Endothelial cell of umbilical vein (primary cell): Measurements from ENCODE around the gene RAB31. TPM values are rescaled to one million over a fixed set of nuclear protein-coding genes. Genes with fewer than 3 reads are reported as not detected.

Source experiments
- BruUV-seq: library from RNA; stranded (reverse); fragments of 400-500 nt; replicated peaks from 2 replicates; lab custom pipeline; 2021; lab: Mats Ljungman, UMichigan
- CTCF ChIA-PET: fragments of 300-600, 350-600 bp; sonication (Branson Sonifier 250); formaldehyde crosslinking; loops from one replicate; lab custom pipeline; 2021; ENCODE audit warnings: antibody characterized with exemption, inconsistent platforms; lab: Charles Lee
- POLR2A ChIA-PET: fragments of 300-600, 350-600 bp; sonication (Branson Sonifier 250); formaldehyde crosslinking; loops from one replicate; lab custom pipeline; 2021; ENCODE audit warnings: antibody characterized with exemption, inconsistent platforms; lab: Charles Lee
- DNase-seq: peaks from one replicate; pipeline ENCODE4 v3.0.0-alpha.2; 2011; ENCODE audit warnings: low read depth, low spot score
- FAIRE-seq: peaks from 2 replicates; lab custom pipeline; 2011; peaks lifted over from hg19 to GRCh38; lab: Jason Lieb, UNC
- H2AFZ ChIP-seq: 2 replicates; pipeline ENCODE4 v1.6.0; 2012; ENCODE audit warnings: low read depth, low read length, control low read depth, inconsistent platforms
- H3K27ac ChIP-seq: 2 replicates; pipeline ENCODE4 v1.5.1; 2011; ENCODE audit warnings: low read depth, mild to moderate bottlenecking, control low read depth, low read length, moderate library complexity; ENCODE audit not compliant: insufficient read depth
- H3K27me3 ChIP-seq, 2 experiments: 2 replicates each; pipeline versions ENCODE4 v1.6.0 to v1.6.1; 2011; ENCODE audit warnings: low read length in 2 of 2, mixed read lengths in 1 of 2; ENCODE audit not compliant: control insufficient read depth in 2 of 2, insufficient read depth in 2 of 2
- H3K36me3 ChIP-seq, 2 experiments: 2 replicates in 1 of 2; 3 replicates in 1 of 2; pipeline ENCODE4 v1.5.1; 2011; ENCODE audit warnings: low read length in 2 of 2, mild to moderate bottlenecking in 1 of 2, moderate library complexity in 1 of 2; ENCODE audit not compliant: control insufficient read depth in 2 of 2, insufficient read depth in 2 of 2; ENCODE audit errors: extremely low read depth in 1 of 2
- H3K4me1 ChIP-seq: 3 replicates; pipeline ENCODE4 v1.5.1; 2011; ENCODE audit warnings: mild to moderate bottlenecking, low read length; ENCODE audit not compliant: control insufficient read depth, insufficient read depth; ENCODE audit errors: extremely low read depth
- H3K4me2 ChIP-seq: 2 replicates; pipeline ENCODE4 v1.6.1; 2011; ENCODE audit warnings: low read length, control low read depth, mixed read lengths; ENCODE audit not compliant: insufficient read depth
- H3K4me3 ChIP-seq, 3 experiments: fragments of 200-600 bp in 1 of 3; sonication (generic), shearing (Covaris generic) in 1 of 3; replicated peaks in 1 of 3; 2 replicates each; pipeline ENCODE4 v1.5.1; 2011 to 2016; ENCODE audit warnings: control low read depth in 3 of 3, low read length in 3 of 3, mild to moderate bottlenecking in 2 of 3, inconsistent platforms in 1 of 3, low read depth in 1 of 3, moderate library complexity in 1 of 3; ENCODE audit not compliant: insufficient read depth in 1 of 3
- H3K79me2 ChIP-seq: 2 replicates; pipeline ENCODE4 v1.6.0; 2012; ENCODE audit warnings: low read length, inconsistent platforms; ENCODE audit not compliant: control insufficient read depth, insufficient read depth
- H3K9ac ChIP-seq: replicated peaks from 2 replicates; pipeline ENCODE3; 2011; ENCODE audit warnings: low read length, control low read depth; ENCODE audit not compliant: insufficient read depth; ENCODE audit errors: extremely low read depth
- H3K9me1 ChIP-seq: replicated peaks from 3 replicates; pipeline ENCODE4 v1.6.0; 2011; ENCODE audit warnings: mild to moderate bottlenecking, low read length; ENCODE audit not compliant: control insufficient read depth, insufficient read depth; ENCODE audit errors: extremely low read depth
- H3K9me3 ChIP-seq: replicated peaks from 2 replicates; pipeline ENCODE4 v1.5.1; 2012; ENCODE audit warnings: low read length, inconsistent platforms; ENCODE audit not compliant: control insufficient read depth, insufficient read depth
- H4K20me1 ChIP-seq: replicated peaks from 2 replicates; pipeline ENCODE3; 2011; ENCODE audit warnings: mild to moderate bottlenecking, low read length; ENCODE audit not compliant: control insufficient read depth, insufficient read depth; ENCODE audit errors: extremely low read depth
- CTCF ChIP-seq, 2 donors: IDR thresholded peaks; 1 replicate in 1 of 2; 2 replicates in 1 of 2; pipeline ENCODE4 v1.5.1; 2011; ENCODE audit warnings: low read length in 2 of 2, mild to moderate bottlenecking in 2 of 2, moderate library complexity in 2 of 2, control low read depth in 1 of 2, inconsistent platforms in 1 of 2, low read depth in 1 of 2; ENCODE audit not compliant: insufficient read depth in 1 of 2; ENCODE audit errors: extremely low read depth in 1 of 2
- EZH2 ChIP-seq: IDR thresholded peaks from 2 replicates; pipeline ENCODE4 v1.6.1; 2012; ENCODE audit warnings: borderline replicate concordance, low read depth, mild to moderate bottlenecking, moderate library complexity, low read length, inconsistent platforms; ENCODE audit not compliant: severe bottlenecking
- FOS ChIP-seq: IDR thresholded peaks from 2 replicates; pipeline ENCODE4 v1.6.1; 2011; ENCODE audit warnings: mild to moderate bottlenecking, low read length, moderate library complexity, borderline replicate concordance; ENCODE audit not compliant: insufficient read depth
- GATA2 ChIP-seq: IDR thresholded peaks from 2 replicates; pipeline ENCODE4 v1.7.0; 2011; ENCODE audit warnings: low read depth, mild to moderate bottlenecking, moderate library complexity, mixed read lengths, low read length; ENCODE audit not compliant: insufficient read length, insufficient read depth
- JUN ChIP-seq: IDR thresholded peaks from 2 replicates; pipeline ENCODE4 v1.6.1; 2011; ENCODE audit warnings: borderline replicate concordance, low read depth; ENCODE audit not compliant: insufficient read length, insufficient read depth
- MAX ChIP-seq: IDR thresholded peaks from 2 replicates; pipeline ENCODE4 v1.6.1; 2011; ENCODE audit not compliant: insufficient read depth, insufficient read length
- MYC ChIP-seq: IDR thresholded peaks from one replicate; pipeline ENCODE4 v1.6.1; 2011; ENCODE audit warnings: mild to moderate bottlenecking, low read depth, low read length
- POLR2A ChIP-seq: IDR thresholded peaks from 2 replicates; pipeline ENCODE4 v1.6.1; 2012; ENCODE audit warnings: low read depth, mild to moderate bottlenecking, control low read depth, low read length
- POLR2AphosphoS5 ChIP-seq: IDR thresholded peaks from 2 replicates; pipeline ENCODE4 v1.6.1; 2012; ENCODE audit warnings: low read depth, mild to moderate bottlenecking, control low read depth, low read length, moderate library complexity; ENCODE audit not compliant: insufficient read depth
- dilution Hi-C: fragments of 300-500 bp; cut with MboI; formaldehyde crosslinking; loops from one replicate; pipeline ENCODE4 v1.15.0; 2019; ENCODE audit warnings: low sequenced_read_pairs; ENCODE audit not compliant: extremely low pct_ligation_motif_present
- intact Hi-C: fragments of 100-400 bp; cut with micrococcal nuclease; formaldehyde crosslinking; loops from one replicate; pipeline ENCODE4 v1.10.0; 2022
- polyA plus RNA-seq, 4 experiments: library from polyadenylated mRNA; depleted of rRNA in 3 of 4; stranded (reverse) in 3 of 4; unstranded in 1 of 4; fragments of >200 nt; gene quantifications; 2 replicates each; pipeline versions ENCODE4 v1.2.1 to v1.2.3, GENCODE V29; 2011 to 2012; ENCODE audit warnings: missing spikeins in 1 of 4
- total RNA-seq: library from RNA; stranded (reverse); gene quantifications from 2 replicates; pipeline ENCODE4 v1.2.3, GENCODE V29; 2021

RAB31 gene
- total and polyA plus RNA-seq, 2 donors (not counting 3 experiments of a cell fraction or from before 2014, with no cell fraction given), result 30.5 TPM

- dilution Hi-C loops, result no loop called here
- Histone ChIP-seq H3K27ac (no peak overlapping the region), H2AFZ (no peak overlapping the region), H3K36me3 (peaks cover 0 to 2% of the 10 kb centered on the region in 2 experiments), H3K4me1 (no peaks in the 10 kb centered on the region), H4K20me1 (no peaks in the 10 kb centered on the region), H3K9me1 (no peaks in the 10 kb centered on the region), H3K27me3 (no peaks in the 10 kb centered on the region), H3K9me3 (no peaks in the 10 kb centered on the region), H3K4me2 (no peak overlapping the region), H3K4me3 (no peak overlapping the region), H3K79me2 (no peaks in the 10 kb centered on the region), H3K9ac (no peak overlapping the region)
- TF ChIP-seq JUN (no peak), POLR2A (no peak), POLR2AphosphoS5 (no peak), FOS (no peak), GATA2 (no peak), CTCF (IDR thresholded peaks at IDR 0.05; ENCODE audit: extremely low read depth in 1 of 2, insufficient read depth in 1 of 2, low read depth in 1 of 2, low read length in 2 of 2) (no peak), MAX (no peak), EZH2 (no peak), MYC (no peak)
- intact Hi-C loops, result no loop called here
- no peak for FAIRE-seq
- ChIA-PET POLR2A (no interaction called here), CTCF (interaction anchor here (1.3 to 1.4 kb wide), 2 partner anchors 9 to 14 kb away, joined by 3 read pairs; no protein-coding TSS in a partner anchor)
- no TSS peak for BruUV-seq
- DNase-seq, result no peak
Measured at GRCh38 chr18:9858642-9859041, 150.5 kb downstream of the RAB31 start.
